Activated T-helper 1 cell treated with anti-CD3 and anti-CD28 coated beads, Interleukin-12 subunit alpha, Interleukin-12 subunit beta, Interleukin-2, Interleukin-4 antibody, amounts not matched to agents 30 ng/mL and 10 ng/mL and 1 ng/mL, durations not matched to agents 14 hours and 24 hours and 36 hours (primary cell): ENCODE measurements around the gene CRISP1. TPM values are rescaled to one million over a fixed set of nuclear protein-coding genes. Genes with fewer than 3 reads are reported as not detected.

ENCODE experiments used
- DNase-seq: peaks from one replicate; pipeline ENCODE4 v3.0.0; 2021; ENCODE audit warnings: low spot score
- H3K27ac Mint-ChIP-seq: one replicate; pipeline ENCODE4 v1.8.0; 2021; ENCODE audit warnings: mild to moderate bottlenecking, mixed read lengths
- H3K27me3 Mint-ChIP-seq: one replicate; pipeline ENCODE4 v1.8.0; 2022; ENCODE audit warnings: mild to moderate bottlenecking, moderate library complexity, mixed read lengths; ENCODE audit not compliant: insufficient read depth
- H3K36me3 Mint-ChIP-seq: one replicate; pipeline ENCODE4 v1.8.0; 2021; ENCODE audit warnings: low read depth, mixed read lengths
- H3K4me1 Mint-ChIP-seq: one replicate; pipeline ENCODE4 v1.8.0; 2021; ENCODE audit warnings: low read depth, mixed read lengths
- H3K4me3 Mint-ChIP-seq: one replicate; pipeline ENCODE4 v1.8.0; 2021; ENCODE audit warnings: mild to moderate bottlenecking, moderate library complexity, mixed read lengths
- H3K9me3 Mint-ChIP-seq: one replicate; pipeline ENCODE4 v1.8.0; 2021; ENCODE audit warnings: mixed read lengths
- intact Hi-C: fragments of 100-400 bp; cut with micrococcal nuclease; formaldehyde crosslinking; loops from one replicate; pipeline ENCODE4 v1.15.1; 2024
- total RNA-seq: library from RNA; stranded (reverse); gene quantifications from 2 replicates; pipeline ENCODE4 v1.2.3, GENCODE V29; 2022

The CRISP1 gene
- total RNA-seq, 1 donor from 2014 or later = not detected

DNA sequence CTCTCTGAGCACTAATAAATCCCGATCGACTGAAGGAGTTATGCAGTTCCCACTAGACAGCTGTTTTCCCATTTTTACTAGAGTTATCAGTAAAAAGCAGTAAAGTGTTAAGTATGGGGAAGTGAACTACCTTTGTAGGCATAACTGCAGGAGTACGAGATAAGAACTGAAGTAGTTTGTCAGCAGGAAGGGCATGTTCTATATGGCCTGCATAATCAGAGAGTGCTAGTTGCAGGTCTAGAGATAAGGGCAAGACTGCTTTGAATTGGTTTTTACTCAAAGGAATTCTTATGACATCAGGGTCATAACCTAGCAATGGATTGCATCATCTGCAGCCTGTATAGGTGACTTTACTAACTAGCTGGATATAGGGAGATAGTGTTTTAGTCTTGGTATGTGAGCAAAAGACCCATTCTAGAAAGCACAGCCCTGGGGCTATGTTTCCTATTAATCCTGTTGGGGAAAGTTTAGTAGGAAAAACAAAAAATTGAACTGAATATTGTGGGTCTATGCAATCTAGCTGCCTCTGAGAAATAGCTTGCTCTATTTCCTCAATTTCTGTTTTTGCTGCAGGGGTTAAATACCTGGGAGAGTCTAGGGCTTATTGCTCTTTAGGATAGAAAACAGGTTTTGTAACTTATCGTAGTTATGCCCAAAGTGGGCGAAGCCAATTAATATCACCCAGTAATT lies 22.6 kb upstream of the CRISP1 start:
- Mint-ChIP-seq H3K4me3 (no peak overlapping the region), H3K36me3 (no peaks in the 10 kb centered on the region), H3K27ac (no peak overlapping the region), H3K27me3 (no peaks in the 10 kb centered on the region), H3K4me1 (no peaks in the 10 kb centered on the region), H3K9me3 (peaks cover 6% of the 10 kb centered on the region)
- intact Hi-C loops = no loop called here
- DNase-seq = no peak

DNA sequence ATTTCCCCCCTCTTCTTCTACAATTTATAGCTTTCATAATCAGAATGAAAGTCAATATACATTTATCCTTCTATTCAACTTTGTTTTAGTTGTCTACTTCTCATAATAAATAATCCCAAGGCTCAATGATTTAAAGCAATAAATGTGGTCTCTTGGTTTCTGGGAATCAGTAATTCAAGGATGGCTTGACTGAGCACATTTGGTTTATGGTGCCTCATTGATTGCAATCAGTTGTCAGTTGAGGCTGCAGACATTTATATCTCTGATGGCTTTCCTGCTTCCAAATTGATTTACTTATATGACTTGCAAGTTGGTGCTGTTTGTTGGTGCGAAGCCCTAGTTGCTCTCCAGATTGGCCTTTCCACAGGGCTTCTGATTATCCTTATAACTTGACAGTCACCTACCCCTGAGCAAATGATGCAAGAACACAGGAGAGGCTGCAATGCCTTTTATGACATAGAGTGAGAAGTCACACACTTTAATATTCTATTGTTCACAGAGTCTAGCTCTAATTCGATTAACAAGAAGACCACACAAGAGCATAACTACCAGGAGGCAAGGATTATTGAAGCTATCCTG lies 2.7 kb upstream of the CRISP1 start:
- Mint-ChIP-seq H3K27ac (no peak overlapping the region), H3K9me3 (no peaks in the 10 kb centered on the region), H3K36me3 (no peaks in the 10 kb centered on the region), H3K4me3 (no peak overlapping the region), H3K4me1 (no peaks in the 10 kb centered on the region), H3K27me3 (no peaks in the 10 kb centered on the region)
- DNase-seq = no peak
- intact Hi-C loops = no loop called here

DNA sequence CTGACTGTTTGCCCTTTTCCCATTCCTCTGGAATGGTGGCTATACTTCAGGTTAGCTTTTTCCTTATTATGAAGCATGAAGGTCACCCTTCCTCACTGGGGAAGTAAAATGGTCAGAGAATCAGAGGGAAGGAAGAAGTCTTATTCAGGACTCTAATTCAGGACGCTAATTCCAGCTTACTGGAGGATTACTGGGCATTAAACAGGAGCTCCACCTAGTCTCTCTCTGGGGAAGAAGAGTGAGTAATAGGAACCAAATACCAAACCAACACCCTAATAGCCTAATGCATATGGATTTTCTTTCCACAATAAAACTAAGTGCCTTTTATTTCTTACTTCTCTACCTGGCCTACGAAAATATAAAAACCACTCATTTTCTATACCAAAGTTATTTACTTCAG lies 10.1 kb downstream of the CRISP1 start:
- Mint-ChIP-seq H3K4me3 (no peak overlapping the region), H3K27ac (no peak overlapping the region), H3K9me3 (no peaks in the 10 kb centered on the region), H3K4me1 (no peaks in the 10 kb centered on the region), H3K36me3 (no peaks in the 10 kb centered on the region), H3K27me3 (no peaks in the 10 kb centered on the region)
- DNase-seq = no peak
- intact Hi-C loops = no loop called here

DNA sequence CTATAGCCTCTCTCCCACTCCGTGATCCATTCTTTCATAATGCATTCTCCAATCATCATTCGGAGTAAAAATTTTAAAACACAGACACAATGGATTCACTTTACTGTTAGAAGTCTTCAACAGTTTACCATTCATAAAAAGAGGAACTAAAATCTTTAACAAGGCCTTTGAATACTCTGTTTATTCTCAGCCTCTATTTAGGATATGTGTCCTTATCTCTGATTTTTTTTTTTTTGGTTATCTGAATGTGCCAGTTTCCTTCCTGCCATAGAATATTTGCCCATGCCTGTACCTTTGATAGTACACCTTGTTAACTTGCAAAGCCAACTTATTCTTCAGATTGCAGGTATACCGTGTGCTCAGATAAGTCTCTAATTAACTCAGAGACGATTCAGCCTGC lies 11.1 kb downstream of the CRISP1 start:
- Mint-ChIP-seq H3K4me1 (no peaks in the 10 kb centered on the region), H3K9me3 (no peaks in the 10 kb centered on the region), H3K4me3 (no peak overlapping the region), H3K36me3 (no peaks in the 10 kb centered on the region), H3K27ac (no peak overlapping the region), H3K27me3 (no peaks in the 10 kb centered on the region)
- intact Hi-C loops = no loop called here
- DNase-seq = no peak

DNA sequence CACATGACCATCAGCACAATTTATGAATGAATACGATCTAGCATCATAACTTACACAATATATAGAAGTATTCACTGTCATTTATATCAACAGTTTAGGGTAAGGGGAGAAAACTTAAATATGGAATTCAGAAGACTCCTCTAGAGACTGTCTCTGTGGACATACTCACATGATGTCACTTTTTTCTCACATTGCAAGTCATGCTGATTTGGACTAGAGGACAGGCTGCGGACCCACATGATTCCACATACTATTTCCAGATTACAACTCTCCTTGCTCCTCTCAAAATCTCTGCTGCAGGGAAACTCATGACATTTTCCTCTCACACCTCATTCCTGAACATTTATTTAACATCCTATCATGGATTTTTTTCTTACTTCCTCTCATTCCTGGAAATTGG lies 13.4 kb downstream of the CRISP1 start:
- DNase-seq = no peak
- Mint-ChIP-seq H3K27me3 (no peaks in the 10 kb centered on the region), H3K27ac (no peak overlapping the region), H3K4me3 (no peak overlapping the region), H3K4me1 (no peaks in the 10 kb centered on the region), H3K36me3 (no peaks in the 10 kb centered on the region), H3K9me3 (no peaks in the 10 kb centered on the region)
- intact Hi-C loops = loop anchor here (5.0 kb wide), 1 partner anchor 241 kb away; no protein-coding TSS in a partner anchor

DNA sequence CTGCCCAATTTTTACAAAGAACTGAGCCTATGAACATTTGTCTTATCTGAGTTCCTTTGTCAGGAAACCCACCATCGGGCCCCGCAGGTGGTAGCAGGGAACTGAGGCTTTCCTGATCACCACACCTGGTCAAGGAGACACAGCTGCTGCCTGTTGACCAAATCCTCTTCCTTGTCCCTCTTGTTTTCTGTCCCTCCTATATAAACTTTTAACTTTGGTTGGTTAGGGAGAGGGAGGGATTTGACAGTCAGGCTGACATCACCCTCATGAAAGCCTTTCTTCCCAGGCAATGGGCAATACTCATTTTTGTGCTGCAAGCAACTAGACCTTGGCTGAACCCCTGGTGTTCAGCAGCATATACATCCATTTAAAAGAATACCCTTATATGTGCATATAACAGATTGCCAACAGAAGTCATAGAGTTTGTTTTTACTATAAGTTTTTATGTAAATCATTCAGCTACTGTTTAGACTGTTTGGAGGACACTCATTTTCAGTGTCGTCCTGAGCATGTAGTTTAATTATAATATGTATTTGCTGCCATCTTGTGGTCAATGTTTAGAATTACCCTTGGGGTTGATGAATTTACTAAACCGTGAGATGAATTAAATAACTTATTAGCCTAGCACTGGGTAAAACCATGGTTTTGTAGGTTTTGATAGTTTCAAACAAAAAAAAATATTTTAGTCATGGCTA lies 17.0 kb downstream of the CRISP1 start:
- intact Hi-C loops = loop anchor here (1.0 kb wide), 2 partner anchors 226 to 317 kb away; no protein-coding TSS in a partner anchor
- Mint-ChIP-seq H3K4me1 (no peaks in the 10 kb centered on the region), H3K36me3 (no peaks in the 10 kb centered on the region), H3K27ac (no peak overlapping the region), H3K4me3 (no peak overlapping the region), H3K9me3 (no peaks in the 10 kb centered on the region), H3K27me3 (no peaks in the 10 kb centered on the region)
- DNase-seq = no peak

DNA sequence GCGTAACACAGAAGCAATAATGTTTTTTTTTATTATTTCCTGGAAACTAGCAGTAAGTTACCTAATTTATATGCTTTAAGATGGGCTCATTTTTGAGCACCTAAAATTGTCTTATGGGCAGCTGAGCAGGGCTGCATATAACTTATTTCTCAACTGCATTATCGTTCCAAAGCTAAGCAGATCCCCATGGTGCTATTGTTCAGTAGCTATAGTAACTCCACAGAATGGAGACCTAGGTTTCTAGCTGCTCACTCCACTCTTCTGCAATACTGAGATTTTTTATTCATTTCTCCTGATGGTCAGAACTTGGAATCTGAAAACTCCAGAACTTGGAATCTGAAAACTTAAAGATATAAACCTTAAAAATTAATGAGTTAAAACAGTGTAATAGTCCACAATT lies 18.7 kb downstream of the CRISP1 start:
- Mint-ChIP-seq H3K27ac (no peak overlapping the region), H3K27me3 (no peaks in the 10 kb centered on the region), H3K4me3 (no peak overlapping the region), H3K4me1 (no peaks in the 10 kb centered on the region), H3K9me3 (no peaks in the 10 kb centered on the region), H3K36me3 (no peaks in the 10 kb centered on the region)
- DNase-seq = no peak
- intact Hi-C loops = no loop called here

DNA sequence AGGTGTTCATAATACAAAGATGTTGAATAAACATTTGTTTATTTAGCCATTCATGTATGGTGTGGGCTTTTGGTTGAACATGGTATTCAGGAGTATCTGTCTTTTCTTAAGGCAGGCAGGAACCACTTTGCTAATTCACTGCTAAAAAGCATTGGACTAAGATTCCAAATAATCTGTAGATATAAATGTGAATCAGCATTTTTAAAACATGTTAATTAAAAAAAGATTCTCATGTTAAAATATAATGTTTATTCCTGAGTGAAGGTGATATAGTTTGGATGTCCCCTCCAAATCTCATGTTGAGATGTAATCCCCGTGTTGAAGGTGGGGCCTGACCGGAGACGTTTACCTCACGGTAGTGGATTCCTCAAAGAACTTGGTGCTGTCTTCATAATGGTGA lies 19.3 kb downstream of the CRISP1 start:
- Mint-ChIP-seq H3K4me1 (no peaks in the 10 kb centered on the region), H3K27me3 (no peaks in the 10 kb centered on the region), H3K27ac (no peak overlapping the region), H3K4me3 (no peak overlapping the region), H3K36me3 (no peaks in the 10 kb centered on the region), H3K9me3 (no peaks in the 10 kb centered on the region)
- no peak for DNase-seq
- intact Hi-C loops = no loop called here

DNA sequence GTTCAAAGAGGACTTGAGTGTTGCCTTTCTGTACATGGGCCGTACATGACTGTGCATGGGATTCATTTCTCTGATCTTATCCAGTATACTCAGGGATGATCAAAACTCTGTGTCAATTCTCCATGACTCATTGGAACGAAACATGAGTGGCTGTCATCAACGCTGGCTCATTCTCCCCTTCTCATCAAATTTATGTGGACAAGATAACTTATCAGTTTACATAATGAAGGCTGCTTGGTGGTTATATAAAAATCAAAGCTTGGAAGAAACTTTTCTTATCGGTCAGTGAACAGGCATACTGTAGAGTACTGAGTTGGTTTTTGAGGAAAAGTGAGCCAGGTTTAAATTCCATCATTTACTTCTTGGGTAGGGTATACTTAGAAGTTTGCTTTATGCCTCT lies 24.9 kb downstream of the CRISP1 start:
- Mint-ChIP-seq H3K36me3 (no peaks in the 10 kb centered on the region), H3K27ac (no peak overlapping the region), H3K27me3 (no peaks in the 10 kb centered on the region), H3K4me1 (no peaks in the 10 kb centered on the region), H3K4me3 (no peak overlapping the region), H3K9me3 (no peaks in the 10 kb centered on the region)
- no peak for DNase-seq
- intact Hi-C loops = no loop called here

DNA sequence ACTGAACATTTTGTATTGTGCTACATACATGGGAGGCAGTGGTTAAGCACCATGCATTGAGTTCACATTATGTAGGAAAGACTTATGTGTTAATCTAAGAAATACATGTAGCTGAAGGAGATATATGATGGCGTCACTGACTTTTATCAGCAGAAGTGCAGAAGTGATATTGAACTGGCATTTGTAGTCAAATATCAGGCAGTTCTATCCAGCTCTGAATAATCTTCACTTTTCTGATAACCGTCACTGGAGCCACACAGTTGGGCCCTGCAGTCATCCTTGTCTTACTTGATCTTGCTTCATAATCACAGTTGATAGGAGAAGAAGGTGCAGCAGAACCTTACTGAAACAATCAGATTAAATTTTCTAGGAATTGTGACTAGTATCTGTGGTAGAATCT lies 26.4 kb downstream of the CRISP1 start:
- H3K36me3 Mint-ChIP-seq = no peaks in the 10 kb centered on the region
- no peaks in the 10 kb centered on the region for H3K4me1 Mint-ChIP-seq
- no peaks in the 10 kb centered on the region for H3K9me3 Mint-ChIP-seq
- no peaks in the 10 kb centered on the region for H3K27me3 Mint-ChIP-seq
- no peak for DNase-seq
- H3K27ac Mint-ChIP-seq = no peak overlapping the region
- no peak overlapping the region for H3K4me3 Mint-ChIP-seq
- intact Hi-C loops = no loop called here

DNA sequence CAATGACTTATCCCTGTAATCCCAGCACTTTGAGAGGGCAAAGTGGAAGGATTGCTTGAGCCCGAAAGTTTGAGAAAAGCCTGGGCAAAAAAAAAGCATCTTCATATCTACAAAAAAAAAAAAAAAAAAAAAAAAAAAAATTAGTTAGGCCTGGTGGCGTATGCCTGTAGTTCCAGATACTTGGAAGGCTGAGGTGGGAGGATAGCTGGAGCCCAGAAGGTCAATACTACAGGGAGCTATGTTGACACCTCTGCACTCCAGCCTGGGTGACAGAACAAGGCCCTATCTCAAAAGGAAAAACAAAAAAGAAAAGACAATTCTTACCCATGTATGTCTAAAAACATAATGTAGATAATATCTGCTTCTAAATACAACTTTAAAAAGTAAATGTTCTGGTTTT lies 27.2 kb downstream of the CRISP1 start:
- intact Hi-C loops = no loop called here
- Mint-ChIP-seq H3K36me3 (no peaks in the 10 kb centered on the region), H3K27me3 (no peaks in the 10 kb centered on the region), H3K9me3 (no peaks in the 10 kb centered on the region), H3K4me3 (no peak overlapping the region), H3K27ac (no peak overlapping the region), H3K4me1 (no peaks in the 10 kb centered on the region)
- DNase-seq = no peak

DNA sequence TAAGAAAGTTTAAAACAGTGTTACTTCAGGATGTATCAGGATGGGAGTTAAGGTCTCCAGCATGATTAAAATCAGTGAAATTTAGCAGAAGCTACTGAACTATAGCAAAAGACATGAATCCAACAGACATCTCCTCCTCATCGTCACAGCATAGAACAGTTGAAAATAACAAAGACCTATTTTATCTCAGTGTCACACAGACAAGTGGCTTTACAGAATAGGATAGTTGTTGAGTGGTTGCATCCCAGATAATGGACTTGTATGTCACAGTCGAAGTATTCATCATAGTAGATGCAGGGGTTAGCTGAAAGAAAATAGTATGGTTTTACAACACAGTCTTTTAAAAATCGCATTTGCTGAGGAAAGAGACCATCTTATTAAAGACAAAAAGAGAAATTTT lies 31.2 kb downstream of the CRISP1 start:
- DNase-seq = no peak
- Mint-ChIP-seq H3K27me3 (no peaks in the 10 kb centered on the region), H3K36me3 (no peaks in the 10 kb centered on the region), H3K27ac (no peak overlapping the region), H3K9me3 (no peaks in the 10 kb centered on the region), H3K4me1 (no peaks in the 10 kb centered on the region), H3K4me3 (no peak overlapping the region)
- intact Hi-C loops = no loop called here

DNA sequence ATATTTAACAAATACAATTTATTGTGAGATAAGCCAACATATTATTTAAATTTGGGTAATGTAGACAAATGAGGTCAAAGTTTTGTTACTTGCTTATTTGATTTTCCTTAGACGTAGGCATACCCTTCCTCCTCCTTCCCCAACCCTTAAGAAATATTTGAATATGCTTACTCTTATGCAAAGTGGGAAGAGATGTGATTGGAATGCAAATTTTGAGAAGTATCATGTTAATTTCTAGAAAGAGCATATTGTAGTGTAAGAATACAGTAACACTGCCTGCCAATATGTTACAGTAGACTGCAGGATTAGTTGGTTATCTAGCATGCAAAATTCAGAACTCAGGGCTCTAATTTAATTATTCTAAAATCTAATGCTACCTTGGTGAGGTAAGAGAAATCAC lies 32.9 kb downstream of the CRISP1 start:
- H3K27ac Mint-ChIP-seq = no peak overlapping the region
- H3K4me3 Mint-ChIP-seq = no peak overlapping the region
- no peaks in the 10 kb centered on the region for H3K36me3 Mint-ChIP-seq
- no peaks in the 10 kb centered on the region for H3K4me1 Mint-ChIP-seq
- no peaks in the 10 kb centered on the region for H3K27me3 Mint-ChIP-seq
- intact Hi-C loops = no loop called here
- no peak for DNase-seq
- no peaks in the 10 kb centered on the region for H3K9me3 Mint-ChIP-seq
